Spleen (tissue), 11 donors: Measurements from ENCODE around the gene IGSF9B. TPM values are rescaled to one million over a fixed set of nuclear protein-coding genes. Genes with fewer than 3 reads are reported as not detected.

Experiments
- DNase-seq: peaks from one replicate; pipeline ENCODE4 v3.0.0-alpha.2; 2020
- H3K27ac ChIP-seq, 8 donors: fragments of 200-600 bp; sonication (generic) in 7 of 8; 1 replicate in 4 of 8; 2 replicates in 4 of 8; pipeline versions ENCODE4 v1.5.0 to v1.8.0; 2016 to 2021; ENCODE audit warnings: inconsistent platforms in 4 of 8, mild to moderate bottlenecking in 4 of 8, moderate library complexity in 1 of 8
- H3K27me3 ChIP-seq, 7 donors: fragments of 200-600 bp; sonication (generic) in 6 of 7; replicated peaks in 1 of 7; 1 replicate in 4 of 7; 2 replicates in 3 of 7; pipeline versions ENCODE4 v1.5.0 to v1.8.0; 2016 to 2021; ENCODE audit warnings: inconsistent platforms in 3 of 7, mild to moderate bottlenecking in 1 of 7
- H3K36me3 ChIP-seq, 6 donors: fragments of 200-600 bp; sonication (generic) in 5 of 6; 1 replicate in 4 of 6; 2 replicates in 2 of 6; pipeline versions ENCODE4 v1.5.0 to v1.8.0; 2016 to 2021; ENCODE audit warnings: inconsistent platforms in 2 of 6
- H3K4me1 ChIP-seq, 6 donors: fragments of 200-600 bp; sonication (generic) in 5 of 6; 1 replicate in 3 of 6; 2 replicates in 3 of 6; pipeline versions ENCODE4 v1.5.0 to v1.8.0; 2016 to 2021; ENCODE audit warnings: inconsistent platforms in 3 of 6
- H3K4me3 ChIP-seq, 8 donors: fragments of 200-600 bp; sonication (generic) in 7 of 8; 1 replicate in 4 of 8; 2 replicates in 4 of 8; pipeline versions ENCODE4 v1.5.0 to v1.8.0; 2016 to 2021; ENCODE audit warnings: inconsistent platforms in 4 of 8, mild to moderate bottlenecking in 4 of 8, moderate library complexity in 2 of 8
- H3K9me3 ChIP-seq, 8 donors: fragments of 200-600 bp; sonication (generic) in 7 of 8; 1 replicate in 4 of 8; 2 replicates in 4 of 8; pipeline versions ENCODE4 v1.5.0 to v1.8.0; 2016 to 2021; ENCODE audit warnings: inconsistent platforms in 4 of 8
- POLR2A ChIP-seq, 3 donors: fragments of 450-650 bp; IDR thresholded peaks; one replicate each; pipeline ENCODE4 v1.5.1; 2017; ENCODE audit warnings: antibody characterized with exemption in 3 of 3, mild to moderate bottlenecking in 1 of 3
- POLR2AphosphoS5 ChIP-seq, 3 donors: sonication (generic); formaldehyde crosslinking; IDR thresholded peaks; one replicate each; pipeline ENCODE4 v1.5.1; 2017; ENCODE audit warnings: antibody characterized with exemption in 3 of 3
- WGBS, 5 donors: extraction: QIAGEN DNeasy Blood & Tissue Kit in 3 of 5; methylation state at CpG; one replicate each; pipeline versions ENCODE4 v1.1.5 to v1.1.7; 2013 to 2018; 5-methylcytosine and 5-hydroxymethylcytosine counted together
- intact Hi-C: fragments of 100-400 bp; cut with DNase I; formaldehyde crosslinking; loops from one replicate; pipeline ENCODE4 v1.15.0; 2023; ENCODE audit warnings: low total_unique reads
- polyA plus RNA-seq, 3 donors: library from polyadenylated mRNA; stranded (reverse); fragments of 200-250 nt; gene quantifications; one replicate each; pipeline ENCODE4 v1.2.1, GENCODE V29; 2013
- total RNA-seq, 7 donors: library from RNA; depleted of rRNA in 3 of 7; stranded (reverse); fragments of >200 nt in 3 of 7; fragmentation: NEBNext Ultra II Directional in 4 of 7; extraction: Animal tissue kit (Norgen Biotek cat#: 25700) in 4 of 7; gene quantifications; one replicate each; pipeline versions ENCODE4 v1.1.0 to v1.2.1, GENCODE V29; 2016 to 2021
- TF ChIP-seq, protein P1 (sequence below), 11 experiments: fragments of 200-600 bp in 7 of 11; fragments of 450-650 bp in 4 of 11; sonication (generic) in 4 of 11; IDR thresholded peaks in 8 of 11; conservative IDR thresholded peaks in 3 of 11; 1 replicate in 7 of 11; 2 replicates in 4 of 11; pipeline versions ENCODE4 v1.4.0 to v1.8.0; 2016 to 2021; ENCODE audit warnings: antibody characterized with exemption in 11 of 11, inconsistent platforms in 4 of 11, mild to moderate bottlenecking in 1 of 11
- donor health status: healthy with polysubstance abuse.
- donor health status: DM: no; HTN: no; CAD: no; lungs with moderate emphysema.
- donor health status: DM: no; HTN: no; CAD: no.
- donor health status: Bipolar disorder and iron deficiency.
- donor health status: healthy.
- donor health status: DM: no; HTN: no; CAD: no.
- donor health status: DM: yes; HTN: yes; CAD: no.

The IGSF9B gene
- total and polyA plus RNA-seq, 10 donors = 0.50 to 11.2 (median 3.9) TPM

DNA sequence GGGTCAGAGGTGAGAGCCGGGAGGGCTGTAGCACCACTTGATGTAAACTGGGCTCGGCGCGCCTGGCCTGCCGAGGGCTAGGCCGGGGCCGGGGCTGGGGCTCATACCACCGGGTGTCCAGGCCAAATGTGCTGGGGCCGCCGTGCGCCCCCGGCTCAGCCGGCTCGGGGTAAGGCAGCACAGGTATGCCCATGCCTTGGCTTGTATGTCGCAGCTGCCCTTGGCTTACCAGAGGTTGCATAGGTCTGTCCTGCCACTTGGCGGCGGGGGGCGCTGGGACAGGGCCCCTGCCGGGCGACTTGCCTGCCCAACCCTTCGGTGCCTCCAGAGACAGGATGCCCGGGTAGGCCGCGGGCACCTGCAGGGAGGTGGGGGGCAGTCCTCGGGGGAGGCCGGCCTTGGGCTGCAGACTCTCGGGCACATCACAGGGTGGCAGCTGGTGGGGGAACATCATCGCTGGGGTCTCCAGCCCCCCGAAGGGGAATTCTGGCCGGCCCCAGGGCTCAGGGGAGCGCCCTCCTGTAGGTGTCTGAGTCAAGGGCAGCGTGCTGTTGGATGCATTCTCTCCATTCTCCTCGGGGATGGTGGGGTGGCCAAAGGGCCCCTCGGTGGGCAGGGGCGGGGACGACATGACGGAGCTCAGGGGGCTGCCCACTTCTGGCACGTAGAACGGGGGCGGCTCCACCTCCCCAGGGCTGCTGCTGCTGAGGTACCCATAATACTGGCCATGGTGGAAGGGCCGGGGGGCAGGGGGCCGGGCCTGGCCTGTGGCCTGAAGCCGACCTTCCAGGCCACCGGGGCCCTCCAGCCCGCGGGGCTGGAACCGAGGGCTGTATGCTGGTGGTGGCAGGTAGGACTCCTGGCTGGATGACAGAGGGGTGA is 36.4 kb downstream of the IGSF9B start:
- peaks cover 0 to 38% (median 11%) of the 10 kb centered on the region in 7 donors for H3K27me3 ChIP-seq
- TF ChIP-seq POLR2AphosphoS5 (IDR thresholded peaks at IDR 0.05) (no peak), POLR2A (IDR thresholded peaks at IDR 0.05) (no peak)
- TF ChIP-seq, protein P1, sequence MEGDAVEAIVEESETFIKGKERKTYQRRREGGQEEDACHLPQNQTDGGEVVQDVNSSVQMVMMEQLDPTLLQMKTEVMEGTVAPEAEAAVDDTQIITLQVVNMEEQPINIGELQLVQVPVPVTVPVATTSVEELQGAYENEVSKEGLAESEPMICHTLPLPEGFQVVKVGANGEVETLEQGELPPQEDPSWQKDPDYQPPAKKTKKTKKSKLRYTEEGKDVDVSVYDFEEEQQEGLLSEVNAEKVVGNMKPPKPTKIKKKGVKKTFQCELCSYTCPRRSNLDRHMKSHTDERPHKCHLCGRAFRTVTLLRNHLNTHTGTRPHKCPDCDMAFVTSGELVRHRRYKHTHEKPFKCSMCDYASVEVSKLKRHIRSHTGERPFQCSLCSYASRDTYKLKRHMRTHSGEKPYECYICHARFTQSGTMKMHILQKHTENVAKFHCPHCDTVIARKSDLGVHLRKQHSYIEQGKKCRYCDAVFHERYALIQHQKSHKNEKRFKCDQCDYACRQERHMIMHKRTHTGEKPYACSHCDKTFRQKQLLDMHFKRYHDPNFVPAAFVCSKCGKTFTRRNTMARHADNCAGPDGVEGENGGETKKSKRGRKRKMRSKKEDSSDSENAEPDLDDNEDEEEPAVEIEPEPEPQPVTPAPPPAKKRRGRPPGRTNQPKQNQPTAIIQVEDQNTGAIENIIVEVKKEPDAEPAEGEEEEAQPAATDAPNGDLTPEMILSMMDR (IDR thresholded peaks at IDR 0.05 in 8 of 11, conservative IDR thresholded peaks at IDR 0.05 in 3 of 11) = no peak
- intact Hi-C loops = loop anchor here (10.0 kb wide), 1 partner anchor 224 kb away; no protein-coding TSS in a partner anchor
- no peaks in the 10 kb centered on the region for H3K9me3 ChIP-seq
- no peak overlapping the region for H3K27ac ChIP-seq
- WGBS, 5 donors = 92 to 96% (median 93%) methylated on average over 34 to 47 of the region's 47 CpGs
- DNase-seq = no peak
- H3K36me3 ChIP-seq = peaks cover 0 to 31% (median 5%) of the 10 kb centered on the region in 6 donors
- H3K4me1 ChIP-seq = peaks cover 0 to 12% (median 3%) of the 10 kb centered on the region in 6 donors
- peak overlapping the region in 1 of 8 donors; percentile 55 for H3K4me3 ChIP-seq

DNA sequence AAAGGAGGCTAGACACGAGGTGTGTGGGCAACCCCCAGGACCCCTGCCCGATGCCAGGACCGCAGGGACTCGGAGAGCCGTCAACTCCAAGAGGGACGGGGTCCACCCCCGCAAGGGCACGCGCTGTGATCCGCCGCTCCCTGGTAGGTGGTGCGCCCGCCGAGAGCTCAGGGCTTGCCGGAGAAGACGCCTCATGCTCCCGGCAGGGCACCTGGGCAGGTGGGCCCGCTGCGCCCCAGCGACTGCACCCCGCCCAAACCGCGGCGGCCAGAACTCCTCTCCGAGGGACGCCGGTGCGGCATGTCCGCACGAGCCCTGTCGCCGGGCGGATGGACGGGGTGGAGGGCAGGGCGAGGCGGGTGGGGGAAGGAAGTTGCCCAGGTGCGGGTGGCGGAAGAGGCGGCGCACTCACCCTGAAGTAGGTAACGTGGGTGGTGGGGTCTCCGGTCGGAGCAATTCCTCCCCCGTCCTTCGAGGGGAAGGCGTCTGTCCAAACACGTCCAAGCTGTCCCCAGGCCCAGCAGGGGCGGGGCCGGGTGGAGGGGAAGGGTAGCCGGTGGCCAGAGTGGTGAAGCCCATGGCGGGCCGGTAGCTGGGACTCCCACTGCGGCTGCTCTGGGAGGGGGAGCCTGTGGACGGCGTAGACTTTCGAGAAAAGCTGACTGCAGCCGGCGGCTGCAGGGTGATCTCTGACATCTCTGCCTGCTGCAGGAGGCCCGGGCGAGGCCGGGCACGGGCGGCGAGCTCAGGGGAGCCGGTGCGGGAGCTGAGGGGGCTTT is 37.2 kb downstream of the IGSF9B start:
- peaks cover 0 to 23% (median 5%) of the 10 kb centered on the region in 6 donors for H3K36me3 ChIP-seq

DNA sequence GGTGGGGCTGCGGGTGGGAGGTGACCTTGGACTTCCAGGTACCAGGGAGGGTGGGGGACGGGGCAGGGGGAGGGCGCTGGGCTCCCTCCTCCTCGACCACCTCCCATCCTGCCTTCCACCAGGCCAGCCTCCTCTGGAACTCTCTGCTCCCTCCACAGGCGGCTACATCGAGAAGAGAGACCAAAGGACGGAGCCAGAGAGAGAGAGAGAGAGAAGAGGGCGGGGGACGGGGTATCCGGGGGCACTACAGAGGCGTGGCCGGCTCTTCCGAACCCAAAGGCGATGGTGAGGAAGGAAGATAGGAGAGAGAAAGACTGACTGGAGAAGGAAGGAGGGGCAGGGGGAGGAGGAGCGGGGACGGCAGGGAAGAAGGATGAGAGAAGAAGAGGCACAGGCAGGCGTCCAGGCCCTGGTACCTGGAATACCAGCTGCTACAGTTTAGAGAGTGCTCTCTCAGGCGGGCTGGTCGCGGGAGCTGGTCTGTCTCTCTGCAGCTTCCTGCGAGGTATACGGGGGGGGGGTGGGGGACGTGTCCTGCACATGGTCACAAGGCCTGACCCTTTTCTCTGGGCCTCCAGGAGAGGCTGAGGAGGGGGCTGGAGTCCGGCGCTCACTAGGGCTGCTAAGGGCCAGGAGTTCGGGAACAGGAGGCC is 38.0 kb downstream of the IGSF9B start:
- Histone ChIP-seq H3K27ac (no peak overlapping the region), H3K9me3 (no peaks in the 10 kb centered on the region), H3K27me3 (peaks cover 0 to 38% (median 11%) of the 10 kb centered on the region in 7 donors), H3K36me3 (peaks cover 0 to 23% (median 5%) of the 10 kb centered on the region in 6 donors), H3K4me1 (peaks cover 0 to 12% (median 3%) of the 10 kb centered on the region in 6 donors), H3K4me3 (peak overlapping the region in 3 of 8 donors; percentile 20 to 55 (median 23))
- 14 to 36% (median 23%) methylated on average over 20 to 26 of the region's 26 CpGs for WGBS, 5 donors
- DNase-seq = no peak
- intact Hi-C loops = no loop called here
- TF ChIP-seq POLR2A (IDR thresholded peaks at IDR 0.05) = no peak
- TF ChIP-seq, protein P1 (IDR thresholded peaks at IDR 0.05 in 8 of 11, conservative IDR thresholded peaks at IDR 0.05 in 3 of 11) = no peak
- TF ChIP-seq POLR2AphosphoS5 (IDR thresholded peaks at IDR 0.05) = no peak

More for the DNA sequence above, 37.2 kb downstream of the IGSF9B start:
- peak overlapping the region in 2 of 8 donors; percentile 23 to 55 for H3K4me3 ChIP-seq
- peaks cover 0 to 38% (median 11%) of the 10 kb centered on the region in 7 donors for H3K27me3 ChIP-seq
- no peak overlapping the region for H3K27ac ChIP-seq
- no peak for TF ChIP-seq POLR2A (IDR thresholded peaks at IDR 0.05)
- TF ChIP-seq POLR2AphosphoS5 (IDR thresholded peaks at IDR 0.05) = no peak
- TF ChIP-seq, protein P1 (IDR thresholded peaks at IDR 0.05 in 8 of 11, conservative IDR thresholded peaks at IDR 0.05 in 3 of 11) = no peak
- no peak for DNase-seq
- peaks cover 0 to 12% (median 3%) of the 10 kb centered on the region in 6 donors for H3K4me1 ChIP-seq
- H3K9me3 ChIP-seq = no peaks in the 10 kb centered on the region
- 54 to 95% (median 58%) methylated on average over 52 to 66 of the region's 66 CpGs for WGBS, 5 donors
- intact Hi-C loops = loop anchor here (10.0 kb wide), 1 partner anchor 225 kb away; no protein-coding TSS in a partner anchor
